Stimulated activated CD4-positive, alpha-beta T cell treated with anti-CD3 and anti-CD28 coated beads, Interleukin-12 subunit alpha, Interleukin-12 subunit beta, amount 100 ng/mL, for 48 hours (primary cell): ENCODE results near the gene FAM181A.

Source experiments
- DNase-seq, 3 donors: peaks; one replicate each; pipeline ENCODE4 v3.0.0-alpha.2; 2020; ENCODE audit warnings: low read depth in 2 of 3, low spot score in 1 of 3

The FAM181A gene

DNA sequence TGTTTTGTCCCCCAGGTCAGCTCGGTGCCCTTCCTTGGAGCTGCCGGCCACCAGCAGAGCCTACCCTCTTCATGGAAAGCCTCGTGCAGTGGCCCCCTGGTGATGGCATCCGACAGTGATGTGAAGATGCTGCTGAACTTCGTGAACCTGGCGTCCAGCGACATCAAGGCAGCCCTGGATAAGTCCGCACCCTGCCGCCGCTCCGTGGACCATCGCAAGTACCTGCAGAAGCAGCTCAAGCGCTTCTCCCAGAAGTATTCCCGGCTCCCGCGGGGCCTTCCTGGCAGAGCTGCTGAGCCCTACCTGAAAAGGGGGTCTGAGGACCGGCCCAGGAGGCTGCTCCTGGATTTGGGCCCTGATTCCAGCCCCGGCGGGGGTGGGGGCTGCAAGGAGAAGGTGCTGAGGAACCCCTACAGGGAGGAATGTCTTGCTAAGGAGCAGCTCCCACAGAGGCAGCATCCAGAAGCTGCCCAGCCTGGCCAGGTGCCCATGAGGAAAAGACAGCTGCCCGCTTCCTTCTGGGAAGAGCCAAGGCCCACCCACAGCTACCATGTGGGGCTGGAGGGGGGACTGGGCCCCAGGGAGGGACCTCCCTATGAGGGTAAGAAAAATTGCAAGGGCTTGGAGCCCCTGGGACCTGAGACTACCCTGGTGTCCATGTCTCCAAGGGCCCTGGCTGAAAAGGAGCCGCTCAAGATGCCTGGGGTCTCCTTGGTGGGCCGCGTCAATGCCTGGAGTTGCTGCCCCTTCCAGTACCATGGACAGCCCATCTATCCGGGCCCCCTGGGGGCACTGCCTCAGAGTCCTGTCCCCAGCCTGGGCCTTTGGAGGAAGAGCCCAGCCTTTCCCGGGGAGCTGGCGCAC, 1.3 kb downstream of the FAM181A start:
- no peak for DNase-seq

DNA sequence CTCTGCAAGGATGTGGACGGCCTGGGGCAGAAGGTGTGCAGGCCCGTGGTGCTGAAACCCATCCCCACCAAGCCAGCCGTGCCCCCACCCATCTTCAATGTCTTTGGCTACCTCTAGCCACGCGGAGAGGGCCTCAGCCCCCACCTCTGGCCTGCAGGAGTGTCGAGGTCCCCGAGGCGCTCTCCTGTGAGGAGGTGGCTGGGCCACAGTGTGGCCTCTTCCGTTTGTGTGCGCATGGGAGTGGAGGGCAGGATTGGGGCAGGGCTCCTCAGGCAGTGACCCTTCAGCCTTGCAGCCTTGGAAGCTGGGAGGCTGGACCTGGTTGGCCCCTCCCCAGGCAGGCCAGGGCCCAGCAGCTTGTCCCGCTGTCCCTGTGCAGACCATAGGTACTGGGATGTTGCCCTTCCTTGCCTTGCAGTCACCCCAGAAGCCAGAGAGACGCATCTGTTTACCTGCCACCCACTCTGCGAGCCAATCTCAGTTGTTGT, 1.9 kb downstream of the FAM181A start:
- no peak for DNase-seq

- no peak for DNase-seq
Measured at GRCh38 chr14:93929657-93930056, 2.5 kb downstream of the FAM181A start.

DNA sequence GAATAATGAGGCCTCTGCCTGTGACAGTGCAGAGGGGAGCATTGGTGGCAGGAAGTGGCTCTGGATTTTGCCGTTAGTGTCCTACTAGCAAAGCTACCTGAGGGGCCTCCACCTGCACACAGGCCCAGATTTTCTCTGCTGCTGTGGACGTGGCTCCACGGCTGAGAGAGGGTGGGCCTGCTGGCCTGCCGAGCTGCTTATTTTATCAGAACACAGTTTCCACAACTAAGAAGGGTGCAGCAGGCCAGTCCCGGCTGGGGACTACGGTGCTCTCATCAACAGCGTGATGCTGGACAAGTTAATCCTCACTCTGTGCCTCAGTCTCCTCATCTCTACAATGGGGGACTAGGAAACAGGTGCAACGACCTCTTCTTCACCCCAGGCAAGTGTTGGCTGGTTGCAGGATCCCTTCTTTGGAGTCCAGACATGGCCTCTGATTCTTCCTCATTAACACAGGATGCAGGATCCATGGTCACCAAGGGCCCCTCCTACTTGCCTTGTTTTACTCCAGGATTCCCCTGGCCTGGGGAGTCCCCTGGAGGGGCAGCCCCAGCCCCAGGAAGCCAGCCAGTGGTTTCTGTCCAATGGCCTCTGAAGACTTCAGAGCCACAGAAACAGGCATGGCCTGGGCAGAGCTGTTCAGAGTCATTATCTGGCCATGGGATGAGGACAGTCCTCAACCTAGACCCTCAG, 3.3 kb downstream of the FAM181A start:
- DNase-seq = no peak

DNA sequence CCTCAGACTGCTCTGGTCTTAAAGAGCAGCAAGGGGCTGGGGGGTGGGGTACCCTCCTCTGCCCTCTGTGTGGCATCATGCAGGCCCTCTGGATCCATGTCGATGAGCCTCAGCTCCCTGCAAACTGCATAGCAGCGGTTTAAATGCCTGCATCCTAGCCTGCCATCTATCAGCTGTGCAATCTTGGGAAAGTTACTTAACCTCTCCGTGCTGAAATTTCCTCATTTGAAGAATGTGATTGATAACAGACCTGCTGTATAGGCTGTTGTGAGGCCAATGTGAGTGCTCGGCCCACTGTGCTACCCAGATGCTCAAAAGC, 3.8 kb downstream of the FAM181A start:
- DNase-seq = no peak

GRCh38 chr14:93932642-93933041, 5.5 kb downstream of the FAM181A start:
- no peak for DNase-seq

- no peak for DNase-seq
Measured at GRCh38 chr14:93935213-93935612, 8.1 kb downstream of the FAM181A start.

DNA sequence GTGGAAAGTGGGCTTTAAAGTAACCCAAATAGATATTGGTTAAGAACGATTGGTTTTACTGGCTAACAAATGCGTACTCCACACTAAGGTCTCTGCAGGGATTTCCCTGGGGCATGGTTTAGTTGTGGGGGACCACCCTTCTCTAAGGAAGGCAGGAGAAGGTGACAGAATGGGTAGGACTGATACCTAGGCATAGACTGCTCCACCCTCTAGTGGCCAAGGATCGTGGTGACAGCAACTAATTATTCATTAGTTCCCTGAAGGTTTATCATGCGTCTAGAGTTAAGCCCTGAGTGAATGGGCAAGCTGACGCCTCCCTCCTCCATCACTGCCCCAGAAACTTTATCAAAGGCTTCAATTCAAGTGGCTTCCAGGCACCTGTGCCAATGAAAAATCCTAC, 9.1 kb downstream of the FAM181A start:
- no peak for DNase-seq

- no peak for DNase-seq
Measured at GRCh38 chr14:93936926-93937325, 9.8 kb downstream of the FAM181A start.

GRCh38 chr14:93937519-93937918, 10.4 kb downstream of the FAM181A start:
- no peak for DNase-seq

- DNase-seq = no peak
Measured at GRCh38 chr14:93938751-93939303, 11.7 kb downstream of the FAM181A start.

GRCh38 chr14:93939304-93940229, 12.4 kb downstream of the FAM181A start:
- peak; percentile 82 to 94 (median 90) for DNase-seq

- DNase-seq = no peak
Measured at GRCh38 chr14:93940437-93940836, 13.3 kb downstream of the FAM181A start.

DNA sequence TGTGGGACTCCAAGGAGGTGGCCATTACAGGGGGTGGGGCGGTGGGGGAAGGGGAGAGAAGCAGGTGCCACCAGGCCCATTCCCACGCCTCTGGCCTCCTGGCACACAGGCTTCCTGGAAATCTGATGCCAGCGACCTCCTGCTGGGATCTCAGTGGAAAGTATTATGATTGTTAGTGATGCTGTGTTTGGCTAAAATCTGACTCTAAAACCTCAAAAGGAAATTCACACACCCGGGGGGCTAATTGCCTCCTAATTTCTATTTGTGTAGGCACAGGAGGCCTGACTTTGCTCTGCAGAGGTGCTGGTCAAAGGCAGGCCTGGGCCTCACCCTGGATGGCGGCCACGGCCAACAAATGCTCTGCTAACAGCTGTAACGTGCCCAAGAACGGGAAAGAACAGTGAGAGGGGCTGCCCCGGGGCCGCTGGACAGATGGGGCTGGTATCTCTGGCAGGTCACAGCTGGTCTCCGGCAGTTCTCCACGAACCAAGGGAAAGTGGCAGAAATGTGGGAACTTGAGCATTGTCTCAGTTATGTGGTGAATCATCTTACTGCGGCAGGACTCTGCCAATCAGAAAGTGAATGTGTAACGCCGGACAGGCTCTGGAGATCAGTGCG, 14.3 kb downstream of the FAM181A start:
- DNase-seq = no peak

GRCh38 chr14:93943052-93943451, 15.9 kb downstream of the FAM181A start:
- DNase-seq = no peak

DNA sequence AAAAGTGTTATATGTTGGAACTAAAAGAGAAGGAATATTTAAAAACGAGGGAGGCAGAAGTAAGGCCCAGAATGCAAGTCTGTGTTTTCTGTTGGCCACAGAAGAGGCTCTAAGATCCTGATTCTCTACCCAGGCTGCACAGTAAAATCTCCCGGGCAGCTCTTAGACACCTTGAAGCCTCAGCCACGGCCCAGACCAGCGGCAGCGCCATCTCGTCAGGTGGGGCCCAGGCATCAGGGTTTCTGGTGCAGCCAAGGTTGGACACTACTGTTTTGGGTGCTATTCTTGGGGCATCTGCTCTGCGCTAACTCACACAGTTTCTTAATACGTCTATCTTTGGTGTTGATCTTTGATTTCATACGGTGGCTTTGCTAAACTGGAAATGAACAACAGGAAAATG, 16.8 kb downstream of the FAM181A start:
- DNase-seq = no peak

GRCh38 chr14:93944348-93945069, 17.4 kb downstream of the FAM181A start:
- DNase-seq = no peak

- no peak for DNase-seq
Measured at GRCh38 chr14:93945070-93945399, 17.9 kb downstream of the FAM181A start.

DNA sequence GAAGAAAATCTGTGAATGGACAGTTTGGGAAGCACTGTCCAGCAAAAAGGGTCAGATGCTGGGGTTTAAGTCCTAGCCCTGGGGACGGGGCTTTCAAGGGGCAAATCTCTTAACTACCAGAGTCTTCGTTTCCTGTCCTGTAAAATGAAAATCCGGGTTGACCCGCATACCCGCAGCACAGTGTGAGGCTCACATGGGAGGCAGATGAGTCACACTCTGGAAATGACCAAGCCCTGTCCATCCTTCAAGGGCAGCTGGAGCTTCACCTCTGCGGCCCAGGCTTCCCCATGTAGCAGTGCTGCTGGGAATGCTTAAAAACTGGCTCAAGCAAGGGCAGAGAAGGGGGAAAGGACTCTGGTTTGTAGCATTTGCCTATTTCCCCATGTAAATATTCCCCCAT, 19.0 kb downstream of the FAM181A start:
- no peak for DNase-seq

DNA sequence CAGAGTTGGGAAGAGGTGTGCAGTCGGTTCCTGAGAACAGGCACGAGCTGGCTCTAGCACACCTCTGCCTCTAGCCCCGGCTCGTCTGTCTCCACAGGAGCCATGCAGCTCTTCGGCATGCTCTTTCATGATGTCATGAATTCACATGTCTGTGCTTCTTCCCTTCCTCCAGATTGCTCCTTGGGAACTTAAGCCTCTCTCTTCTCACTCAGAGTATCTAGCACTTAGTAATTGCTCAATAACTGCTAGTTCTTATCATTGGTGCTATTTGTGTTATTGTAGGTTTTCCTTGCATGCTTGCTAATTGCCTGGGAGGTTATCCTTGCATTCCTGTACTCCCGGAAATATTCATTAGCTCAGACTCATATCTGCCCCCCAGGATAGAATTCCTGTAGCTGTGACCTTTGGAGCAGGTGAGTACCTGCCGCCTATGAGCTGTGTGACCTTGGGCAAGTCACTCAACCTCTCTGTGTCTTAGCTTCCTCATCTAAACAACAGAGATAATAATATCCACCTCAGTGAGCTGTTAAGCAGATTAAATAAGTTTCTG, 19.5 kb downstream of the FAM181A start:
- DNase-seq = no peak
